Stimulated activated CD8-positive, alpha-beta memory T cell treated with anti-CD3 and anti-CD28 coated beads, Interleukin-12 subunit alpha, Interleukin-12 subunit beta, amount 100 ng/mL, for 24 hours (primary cell): Measurements from ENCODE around the gene TIPIN.

ENCODE experiments used
- DNase-seq: peaks from one replicate; pipeline ENCODE4 v3.0.0-alpha.2; 2020; ENCODE audit errors: extremely low read depth

The TIPIN gene

GRCh38 chr15:66302489-66303278 is 53.8 kb downstream of the TIPIN start:
- DNase-seq, result no peak

- DNase-seq, result no peak
Observed at GRCh38 chr15:66298803-66299251, 57.7 kb downstream of the TIPIN start.

DNA sequence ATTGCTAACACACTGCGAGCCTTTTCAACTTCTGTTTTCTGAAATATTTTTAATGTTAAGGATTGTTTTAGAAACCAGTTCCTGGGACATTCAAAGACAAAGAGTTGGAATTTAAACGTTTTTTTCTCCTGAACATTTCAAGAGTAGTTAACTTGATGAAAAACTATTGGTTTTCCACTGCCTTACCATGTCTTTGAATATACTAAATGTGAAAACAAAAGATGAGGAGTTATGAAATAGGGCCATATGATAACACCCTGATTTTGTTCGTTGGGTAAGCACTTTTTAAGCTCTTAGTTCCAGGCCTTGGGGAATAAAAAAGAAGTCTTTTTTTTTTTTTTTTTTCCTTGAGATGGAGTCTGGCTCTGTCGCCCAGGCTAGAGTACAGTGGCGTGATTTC is 60.3 kb downstream of the TIPIN start:
- no peak for DNase-seq

DNA sequence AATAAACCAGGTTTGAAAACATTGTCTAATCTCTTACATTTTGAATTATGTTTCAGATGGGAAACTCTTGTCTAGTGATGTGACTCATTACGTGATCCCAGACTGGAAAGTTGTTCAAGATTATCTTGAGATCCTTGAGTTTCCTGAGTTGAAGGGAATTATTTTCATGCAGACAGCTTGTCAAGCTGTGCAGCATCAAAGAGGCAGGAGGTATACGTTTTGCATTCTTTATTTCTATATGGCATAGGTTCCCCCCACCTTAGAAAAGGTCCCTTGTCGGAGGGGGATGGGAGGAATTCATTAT is 61.6 kb downstream of the TIPIN start:
- no peak for DNase-seq

GRCh38 chr15:66294157-66294931 is 62.1 kb downstream of the TIPIN start:
- DNase-seq, result no peak

DNA sequence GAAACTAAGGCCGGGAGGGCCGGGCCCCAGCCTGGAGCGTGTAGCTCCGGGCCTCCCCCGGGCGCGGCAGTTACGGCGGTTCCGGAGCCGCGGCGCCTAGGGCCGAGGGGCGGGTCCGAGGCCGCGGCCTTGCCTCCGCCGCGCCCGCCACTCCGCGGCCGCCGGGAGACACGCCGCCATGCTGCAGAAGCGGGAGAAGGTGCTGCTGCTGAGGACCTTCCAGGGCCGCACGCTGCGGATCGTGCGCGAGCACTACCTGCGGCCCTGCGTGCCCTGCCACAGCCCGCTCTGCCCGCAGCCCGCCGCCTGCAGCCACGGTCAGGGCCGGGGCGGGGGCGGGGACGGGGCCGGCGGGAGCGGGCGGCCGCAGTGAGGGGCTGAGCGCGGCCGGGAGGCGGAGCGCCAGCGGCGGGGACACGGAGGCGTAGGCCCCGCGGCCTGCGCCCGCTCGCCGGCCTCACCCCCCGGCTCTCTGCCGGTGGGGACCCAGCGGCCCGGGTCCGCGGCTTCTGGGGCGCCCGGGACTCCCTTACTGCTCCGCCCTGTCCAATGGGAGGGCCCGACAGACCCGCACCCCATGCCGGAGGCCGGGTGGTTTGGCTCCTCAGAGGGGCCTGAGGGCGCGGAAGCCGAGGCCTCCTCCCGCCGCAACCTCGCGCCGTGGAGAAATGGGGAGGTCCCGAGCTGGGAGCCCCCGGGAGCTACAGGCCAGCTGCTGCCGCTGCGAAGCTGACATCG is 62.9 kb downstream of the TIPIN start, which contains the start of gene DIS3L:
Gene DIS3L, plus strand, starts transcription at position 150 of the 738 bp plus-strand sequence. Its CDS starts 29 bp downstream, at position 179.
- peak; percentile 27 for DNase-seq

DNA sequence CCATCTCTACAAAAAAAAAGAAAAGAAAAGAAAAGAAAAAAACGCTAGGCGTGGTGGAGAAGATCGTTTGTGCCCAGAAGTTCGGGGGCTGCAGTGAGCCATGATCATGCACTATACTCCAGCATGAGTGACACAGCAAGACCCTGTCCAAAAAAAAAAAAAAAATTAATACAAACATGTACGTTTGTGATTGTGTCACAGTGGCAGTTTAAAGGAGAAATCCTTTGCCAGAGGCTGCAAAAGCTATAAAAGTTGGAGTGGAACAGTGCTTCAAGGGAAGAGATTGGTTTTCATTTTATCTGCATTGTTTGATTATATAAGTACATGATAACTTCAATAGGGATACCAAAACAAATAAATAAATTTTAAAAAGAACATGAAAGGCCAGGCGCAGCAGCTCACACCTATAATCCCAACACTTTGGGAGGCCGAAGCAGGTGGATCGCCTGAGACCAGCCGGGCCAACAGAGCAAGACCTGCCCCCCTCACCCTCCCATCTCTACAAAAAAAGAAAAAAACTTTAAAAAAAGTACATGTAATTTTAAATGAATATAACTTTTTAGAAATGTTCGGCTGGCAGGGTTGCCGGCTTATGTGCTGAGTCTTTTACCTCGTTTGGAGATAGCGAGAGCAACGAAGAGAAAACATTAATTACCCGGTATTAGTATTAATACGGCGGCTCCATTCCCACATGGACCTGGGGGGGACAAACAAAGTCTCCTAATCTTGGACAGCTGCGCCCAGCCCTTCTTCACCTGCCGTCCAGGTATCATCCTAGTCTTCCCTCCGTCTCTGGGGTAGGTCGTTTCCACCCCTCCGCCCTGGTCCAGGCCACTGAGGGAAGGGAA is 63.7 kb downstream of the TIPIN start:
- no peak for DNase-seq

GRCh38 chr15:66291816-66292570 is 64.5 kb downstream of the TIPIN start:
- DNase-seq, result no peak

DNA sequence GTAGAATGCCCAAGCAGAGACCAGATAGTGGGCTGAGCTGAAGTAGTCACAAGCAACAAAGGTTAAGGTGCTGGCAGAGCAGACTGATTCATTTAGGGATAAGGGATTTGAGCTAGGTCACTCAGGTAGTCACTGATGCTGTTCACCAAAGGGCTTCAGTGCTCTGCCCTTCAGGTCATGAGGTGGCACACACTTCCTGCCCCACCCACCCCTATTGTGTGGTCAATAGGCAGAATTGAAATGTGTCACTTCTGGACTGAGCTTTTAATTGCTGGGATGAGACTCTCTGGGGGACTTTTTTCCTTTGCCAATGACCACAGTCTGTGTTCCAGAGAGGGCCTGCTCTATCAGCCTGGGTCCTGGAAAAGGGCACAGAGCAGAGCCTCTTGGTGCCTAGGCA is 66.0 kb downstream of the TIPIN start:
- DNase-seq, result no peak

DNA sequence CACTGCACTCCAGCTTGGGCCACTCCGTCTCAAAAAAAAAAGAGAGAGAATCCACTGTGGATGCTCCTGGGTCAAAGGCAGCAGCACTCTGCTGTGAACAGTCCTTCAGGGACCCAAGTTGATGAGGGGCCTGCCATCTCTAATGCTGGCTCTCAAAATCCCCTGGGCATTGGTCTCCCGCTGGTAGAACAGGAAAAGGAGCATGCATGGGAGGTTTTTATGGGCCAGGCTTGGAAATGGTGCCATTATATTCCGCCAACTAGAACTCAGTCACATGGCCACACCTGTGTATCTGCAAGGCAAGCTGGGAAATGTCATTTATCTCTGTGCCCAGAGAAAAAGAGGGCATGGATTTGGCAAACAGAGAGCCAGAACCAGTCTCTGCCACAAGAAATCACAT is 66.5 kb downstream of the TIPIN start:
- DNase-seq, result no peak

DNA sequence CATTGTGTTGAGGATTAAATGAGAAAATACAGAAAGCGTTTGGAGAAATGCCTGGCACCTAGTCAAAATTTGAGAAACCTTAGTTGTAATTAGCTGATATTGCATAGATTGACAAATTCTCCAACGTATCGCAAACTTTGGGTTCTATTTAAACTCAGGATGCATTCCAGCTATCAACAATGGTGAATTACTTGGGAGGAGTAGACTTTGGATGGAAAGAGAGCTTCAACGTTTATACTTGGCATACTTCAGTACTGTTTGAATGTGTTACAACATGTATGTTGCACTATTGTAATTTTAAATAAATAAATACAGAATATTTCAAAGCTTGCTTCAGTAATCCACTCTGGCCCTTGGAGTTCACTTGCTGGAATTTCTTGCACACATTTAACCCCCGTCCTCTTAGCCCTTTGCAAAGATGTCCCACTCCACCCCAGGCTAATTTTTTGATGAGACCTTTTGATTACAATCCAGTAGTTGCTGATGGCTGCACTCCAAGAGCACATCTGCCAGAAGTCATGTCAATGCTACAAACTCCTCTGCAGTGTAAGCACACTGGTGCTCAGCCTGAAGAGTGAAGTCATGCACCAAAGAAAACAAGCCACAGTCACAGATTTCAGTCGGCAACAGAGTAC is 67.8 kb downstream of the TIPIN start:
- DNase-seq, result no peak

DNA sequence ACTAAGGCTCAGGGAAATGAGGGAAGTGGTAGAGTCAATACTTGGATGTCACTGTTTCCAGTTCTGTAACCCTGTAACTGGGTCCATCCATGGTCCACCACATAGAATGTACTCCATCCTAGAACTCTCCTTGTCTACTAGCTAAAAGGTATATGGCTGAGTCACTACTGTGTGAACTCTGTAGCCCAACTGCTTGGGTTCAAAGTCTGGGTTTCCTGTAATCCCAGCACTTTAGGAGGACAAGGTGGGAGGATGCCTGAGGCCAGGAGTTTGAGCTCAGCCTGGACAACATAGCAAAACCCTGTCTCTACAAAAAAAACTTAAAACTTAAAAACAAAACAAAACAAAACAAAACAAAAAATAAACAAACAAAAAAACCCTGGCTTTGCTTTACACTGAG is 68.4 kb downstream of the TIPIN start:
- DNase-seq, result no peak

- DNase-seq, result no peak
Observed at GRCh38 chr15:66287461-66288057, 68.9 kb downstream of the TIPIN start.
